Measurements from ENCODE around the gene SDK2.

Gene SDK2

DNA sequence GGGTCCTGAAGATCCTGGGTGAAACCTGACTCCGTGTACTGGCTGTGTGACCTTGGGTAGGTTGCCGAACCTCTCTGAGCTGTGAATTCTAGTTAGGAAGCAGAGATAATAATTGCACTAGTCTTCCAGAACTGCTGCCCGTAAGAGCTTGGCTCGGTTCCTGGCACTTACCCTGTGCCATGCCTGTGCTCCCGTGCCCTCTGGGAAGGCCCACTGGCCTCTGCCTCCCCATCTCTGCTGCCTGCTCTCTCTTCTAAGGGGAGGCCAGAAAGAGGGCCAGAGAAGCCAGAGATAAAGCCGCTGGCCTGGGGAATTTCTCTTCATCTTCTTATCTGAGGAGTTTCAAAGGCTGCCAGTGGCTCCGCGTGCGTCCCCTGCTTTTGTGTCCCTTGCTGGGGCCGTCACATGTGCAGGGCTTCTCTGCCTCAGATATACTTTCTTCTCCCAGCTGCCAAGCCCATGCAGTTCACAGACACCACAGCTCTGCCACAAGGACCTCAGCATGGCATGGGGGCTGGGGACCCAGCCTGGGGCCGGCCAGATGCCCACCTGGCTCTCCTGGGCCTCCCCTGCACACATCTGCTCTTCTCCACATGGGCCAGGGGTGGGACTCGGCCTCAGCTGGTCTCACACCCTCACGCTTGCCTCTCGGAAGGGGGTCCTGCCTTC is 145.2 kb downstream of the SDK2 start:
- no peak for DNase-seq

DNA sequence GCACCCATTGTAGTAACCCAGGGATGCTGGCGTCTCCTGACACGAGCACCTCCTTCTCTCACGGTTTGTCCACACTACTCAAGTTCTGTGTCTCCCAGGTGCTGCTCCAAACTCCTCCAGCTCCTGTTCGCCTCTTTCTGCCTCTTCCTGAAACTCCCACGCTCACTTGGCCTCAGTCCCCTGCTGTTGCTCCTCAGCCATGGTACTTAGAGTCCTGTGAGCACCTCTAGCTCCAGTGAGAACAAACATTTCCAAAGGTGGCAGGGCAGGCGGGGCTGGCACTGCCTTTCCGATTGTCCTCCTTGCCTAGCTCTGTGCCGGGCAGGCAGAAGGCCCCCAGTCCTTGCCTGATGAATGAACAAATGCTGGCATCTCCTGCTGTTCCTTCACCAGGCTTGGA is 146.1 kb downstream of the SDK2 start:
- DNase-seq = no peak

DNA sequence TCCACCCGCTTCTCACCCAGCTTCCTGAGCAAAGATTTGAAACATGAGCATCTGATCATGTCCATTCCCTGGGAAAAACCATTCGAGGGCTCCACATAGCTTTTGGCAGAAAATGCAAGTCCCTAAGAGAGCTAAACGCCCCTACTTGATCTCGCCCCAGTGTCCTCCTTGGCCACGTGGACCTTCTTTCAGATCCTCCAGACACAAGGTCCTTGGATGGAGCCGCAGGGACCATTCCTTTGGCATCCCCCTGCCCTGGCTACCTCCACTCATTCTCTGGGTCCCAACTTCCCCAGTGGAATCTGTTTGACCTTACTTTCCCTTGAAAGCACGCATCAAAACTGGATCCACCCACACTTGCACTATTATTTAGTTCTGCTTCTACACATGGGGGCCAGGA is 146.5 kb downstream of the SDK2 start:
- DNase-seq = no peak

- no peak for DNase-seq
Measured at GRCh38 chr17:73496232-73496631, 148.0 kb downstream of the SDK2 start.

- no peak for DNase-seq
Measured at GRCh38 chr17:73495641-73496040, 148.6 kb downstream of the SDK2 start.

- no peak for DNase-seq
Measured at GRCh38 chr17:73494950-73495349, 149.3 kb downstream of the SDK2 start.

DNA sequence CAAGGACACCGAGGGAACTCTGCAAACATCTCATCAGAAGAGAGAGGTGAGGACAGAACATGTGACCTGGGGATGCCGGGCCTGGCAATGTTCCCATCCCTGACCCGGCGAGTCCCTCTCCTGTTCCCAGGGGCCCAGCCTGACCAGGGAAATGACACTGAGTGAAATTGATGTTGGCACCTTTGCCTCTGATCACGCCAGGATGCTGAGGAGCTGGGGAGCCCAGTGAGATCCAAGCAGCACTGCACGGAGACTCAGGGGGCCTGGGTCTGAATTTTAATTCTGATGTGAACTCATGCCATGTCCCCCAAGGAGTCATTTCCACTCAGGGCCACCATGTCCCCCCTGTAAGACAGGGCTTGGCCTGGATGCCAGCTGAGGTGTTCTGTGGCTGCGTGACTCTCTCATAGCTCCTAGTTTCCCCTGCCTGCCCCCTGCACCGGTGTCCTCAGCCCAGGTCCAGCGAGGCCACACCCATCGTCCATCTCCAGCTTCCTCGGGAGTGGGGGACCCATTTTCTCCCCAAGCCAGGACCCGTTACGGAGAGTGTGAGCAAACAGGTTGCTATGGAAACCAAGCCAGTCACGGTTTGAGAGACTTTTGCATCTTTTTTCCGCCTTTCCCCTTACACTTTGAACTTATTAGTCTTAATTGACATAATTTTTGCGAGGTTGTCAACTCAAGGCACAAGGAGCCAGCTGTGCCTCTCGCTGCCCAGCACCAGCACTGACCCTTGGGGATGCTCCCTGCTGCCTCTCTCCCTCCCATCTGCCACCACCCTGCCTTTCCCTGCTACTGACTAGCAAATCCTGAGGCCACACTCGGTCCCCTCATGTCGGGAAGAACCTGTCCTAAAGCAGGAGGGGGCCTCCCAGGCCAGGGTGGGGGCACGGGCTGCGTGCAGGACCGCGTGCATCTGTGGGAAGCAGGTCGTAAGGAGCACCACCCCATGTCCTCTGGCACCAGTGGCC is 150.0 kb downstream of the SDK2 start:
- DNase-seq = no peak

- no peak for DNase-seq
Measured at GRCh38 chr17:73492821-73493814, 151.1 kb downstream of the SDK2 start.

GRCh38 chr17:73492125-73492820 is 152.0 kb downstream of the SDK2 start:
- DNase-seq = no peak

DNA sequence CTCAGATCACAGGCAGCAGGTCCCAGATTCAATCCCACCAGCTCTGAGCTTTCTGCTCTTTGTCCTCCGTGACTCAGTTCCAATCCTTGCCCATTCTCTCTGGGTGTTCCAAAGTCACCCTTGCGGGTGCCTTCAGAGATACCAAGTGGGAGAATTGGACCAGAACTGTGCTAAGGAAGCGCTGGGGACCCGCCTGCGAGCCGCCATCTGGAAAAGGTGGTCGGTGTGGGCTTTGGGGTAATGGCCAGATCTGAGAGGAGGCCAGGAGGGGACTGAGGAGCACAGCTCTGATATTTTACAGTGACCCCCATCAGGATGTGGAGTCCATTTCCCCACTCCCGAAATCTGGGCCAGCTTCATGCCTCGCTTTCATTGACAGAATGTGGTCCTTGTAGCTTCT is 152.6 kb downstream of the SDK2 start:
- no peak for DNase-seq

DNA sequence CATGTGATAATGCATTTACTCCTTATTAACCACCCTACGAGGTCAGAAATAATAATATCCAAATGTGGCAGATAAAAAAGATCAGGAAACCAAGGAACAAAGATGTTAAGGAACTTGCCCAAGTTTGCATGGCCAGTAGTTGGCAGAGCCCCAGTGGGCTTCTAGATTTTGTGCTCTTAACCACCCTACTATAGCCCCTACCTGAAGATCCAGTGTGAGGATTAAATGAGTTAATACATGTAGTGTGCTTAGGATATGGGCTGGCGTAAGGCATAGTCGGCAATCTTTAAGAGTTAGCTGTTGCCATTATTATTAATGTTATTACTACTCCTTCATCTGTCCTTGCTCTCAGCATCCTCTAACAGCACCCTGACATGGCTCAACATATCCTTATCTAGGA is 153.4 kb downstream of the SDK2 start:
- no peak for DNase-seq

GRCh38 chr17:73489991-73490390 is 154.3 kb downstream of the SDK2 start:
- DNase-seq = no peak

GRCh38 chr17:73489333-73489732 is 154.9 kb downstream of the SDK2 start:
- no peak for DNase-seq

DNA sequence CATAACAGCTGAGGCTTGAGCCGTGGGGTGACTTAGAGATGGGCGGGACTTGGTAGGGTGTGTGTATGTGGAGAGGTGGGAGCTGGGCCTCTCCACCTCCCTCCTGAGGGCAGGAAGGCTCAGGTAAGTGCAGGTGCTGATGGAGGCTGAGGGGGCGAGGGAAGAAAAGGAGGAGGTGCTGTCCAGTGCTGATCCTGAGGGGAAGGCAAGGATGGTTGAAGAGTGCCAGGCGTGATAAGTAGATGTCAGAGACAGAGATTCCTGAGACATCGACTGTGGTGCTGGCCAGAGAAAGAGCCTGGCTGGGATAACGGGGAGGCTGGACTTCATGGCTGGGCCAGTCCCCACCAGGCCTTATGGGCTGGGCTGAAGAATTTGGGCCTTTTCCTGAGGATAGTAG is 159.1 kb downstream of the SDK2 start:
- DNase-seq = no peak

- DNase-seq = no peak
Measured at GRCh38 chr17:73482894-73483293, 161.4 kb downstream of the SDK2 start.

- DNase-seq = no peak
Measured at GRCh38 chr17:73482251-73482716, 162.0 kb downstream of the SDK2 start.

DNA sequence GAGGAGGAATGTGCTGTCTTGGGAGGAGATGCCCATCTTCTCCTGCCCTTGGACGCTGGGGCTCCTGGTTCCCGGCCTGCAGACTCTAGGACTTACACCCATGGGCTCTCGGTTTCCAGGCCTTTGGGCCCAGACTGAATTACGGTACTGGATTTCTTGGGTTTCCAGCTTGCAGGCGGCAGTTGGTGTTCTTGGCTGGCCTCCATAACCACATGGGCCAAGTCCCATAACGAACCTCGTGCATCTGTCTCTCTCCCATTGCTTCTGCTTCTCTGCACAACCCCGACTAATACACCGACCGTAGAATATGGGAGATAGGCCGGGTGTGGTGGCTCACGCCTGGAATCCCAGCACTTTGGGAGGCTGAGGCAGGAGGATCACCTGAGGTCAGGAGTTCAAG is 162.6 kb downstream of the SDK2 start:
- DNase-seq = no peak

DNA sequence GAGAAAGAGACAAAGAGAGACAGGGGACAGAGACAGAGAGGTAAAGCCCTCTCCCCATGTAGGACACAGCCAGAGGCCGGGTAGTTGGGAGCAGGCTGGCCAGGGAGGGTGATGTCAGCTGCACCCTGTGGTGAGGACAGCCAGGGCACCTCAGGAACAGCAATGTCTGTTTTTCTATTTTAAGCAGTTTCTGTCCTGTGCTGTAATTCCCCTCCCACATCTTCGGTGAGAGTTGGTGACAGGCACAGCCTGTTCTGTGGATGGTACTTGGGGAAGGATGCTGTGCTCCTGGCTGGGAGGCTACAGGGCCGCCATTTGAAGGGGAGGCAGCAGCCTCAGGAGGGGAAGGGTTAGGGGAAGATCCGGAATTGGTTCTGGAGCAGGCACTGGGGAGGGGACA is 163.5 kb downstream of the SDK2 start:
- no peak for DNase-seq

DNA sequence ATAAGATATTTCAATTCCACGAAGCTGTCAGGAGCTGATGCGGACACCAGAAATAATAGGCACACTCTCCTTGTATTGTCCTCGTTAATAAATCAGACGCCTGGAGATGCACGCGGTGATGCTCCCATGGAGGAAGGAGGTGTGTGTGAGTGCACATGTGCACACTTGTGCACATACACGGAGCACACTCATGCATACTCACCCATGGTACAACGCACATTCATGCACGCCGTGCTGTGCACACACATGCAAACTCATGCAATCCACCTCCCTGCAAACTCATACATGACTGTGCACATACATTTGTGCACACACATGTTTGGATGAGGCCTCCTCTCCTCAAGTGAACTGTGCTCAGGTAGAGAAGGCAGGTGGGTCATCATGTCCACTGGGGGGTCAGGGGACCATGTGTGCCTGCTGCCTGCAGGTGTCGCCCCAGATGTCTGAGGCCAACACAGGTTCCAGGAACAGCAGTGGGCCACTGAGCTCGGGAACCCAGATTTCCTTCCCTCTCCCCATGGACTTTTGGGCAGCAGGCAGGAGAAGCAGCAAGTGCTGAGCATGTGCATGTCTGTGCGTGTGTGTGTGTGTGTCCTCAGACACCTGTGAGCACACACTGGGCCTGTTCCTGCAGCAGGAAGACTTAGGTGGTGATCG is 165.3 kb downstream of the SDK2 start:
- DNase-seq = no peak

DNA sequence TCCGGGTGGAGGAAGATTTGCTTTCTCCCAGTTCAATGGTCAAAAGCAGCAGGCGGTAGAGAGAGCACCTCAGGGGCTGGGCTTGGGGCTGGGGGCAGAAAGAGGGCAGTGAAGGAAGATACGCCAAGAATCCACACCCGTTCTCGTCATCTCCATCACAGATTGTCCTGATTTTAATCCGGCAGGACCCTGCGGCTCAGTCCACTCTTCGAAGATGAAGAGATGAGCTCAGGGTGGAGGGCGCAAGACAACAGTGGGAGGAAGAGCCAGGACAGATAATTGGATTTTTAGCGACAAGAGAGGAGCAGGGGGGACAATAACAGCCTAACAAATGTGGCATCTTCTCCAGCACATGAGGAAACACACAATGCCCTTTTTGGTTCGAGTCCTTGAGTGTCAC is 165.9 kb downstream of the SDK2 start:
- no peak for DNase-seq

GRCh38 chr17:73476890-73477350 is 167.3 kb downstream of the SDK2 start:
- DNase-seq = no peak

Measured in activated CD4-positive, alpha-beta T cell treated with anti-CD3 and anti-CD28 coated beads, Interleukin-2, Interleukin-6, amounts not matched to agents 100 ng/mL and 50 ng/mL, durations not matched to agents 16 hours and 8 hours (primary cell).